GM19328 (cell line): Measurements from ENCODE around the gene THADA.
"Not testable (repeated sequence)": the region's sequence is repeated elsewhere in the genome, so short reads cannot be mapped to it uniquely, and the experiment has no call there.

Experiments
- ATAC-seq: cut with Tn5 transposase; IDR thresholded peaks from one replicate; pipeline ENCODE4 v1.9.1; 2021; ENCODE audit warnings: mild to moderate bottlenecking, moderate library complexity; ENCODE audit not compliant: unreplicated experiment

THADA gene

GRCh38 chr2:43417300-43417699 lies 178.5 kb downstream of the THADA start:
- ATAC-seq = no peak

- no peak for ATAC-seq
Observed at GRCh38 chr2:43415592-43415991, 180.2 kb downstream of the THADA start.

GRCh38 chr2:43414586-43415135 lies 181.2 kb downstream of the THADA start:
- ATAC-seq = no peak

- no peak for ATAC-seq
Observed at GRCh38 chr2:43414033-43414432, 181.8 kb downstream of the THADA start.

GRCh38 chr2:43412114-43412753 lies 183.6 kb downstream of the THADA start:
- no peak for ATAC-seq

- ATAC-seq = no peak
Observed at GRCh38 chr2:43410055-43410604, 185.7 kb downstream of the THADA start.

- ATAC-seq = peak; percentile 57
Observed at GRCh38 chr2:43408407-43409160, 187.3 kb downstream of the THADA start.

GRCh38 chr2:43407935-43408334 lies 187.9 kb downstream of the THADA start:
- ATAC-seq = peak; percentile 38

GRCh38 chr2:43406651-43407279 lies 189.1 kb downstream of the THADA start:
- no peak for ATAC-seq

GRCh38 chr2:43405829-43406228 lies 190.0 kb downstream of the THADA start:
- ATAC-seq = no peak

- peak; percentile 65 for ATAC-seq
Observed at GRCh38 chr2:43402452-43402937, 193.3 kb downstream of the THADA start.

GRCh38 chr2:43402002-43402401 lies 193.8 kb downstream of the THADA start:
- ATAC-seq = peak; percentile 73

GRCh38 chr2:43400508-43400907 lies 195.3 kb downstream of the THADA start:
- no peak for ATAC-seq

GRCh38 chr2:43399515-43400264 lies 196.1 kb downstream of the THADA start:
- no peak for ATAC-seq

GRCh38 chr2:43399098-43399497 lies 196.7 kb downstream of the THADA start:
- ATAC-seq = no peak

- ATAC-seq = no peak
Observed at GRCh38 chr2:43397821-43398220, 198.0 kb downstream of the THADA start.

- ATAC-seq = no peak
Observed at GRCh38 chr2:43397411-43397810, 198.4 kb downstream of the THADA start.

- ATAC-seq = not testable (repeated sequence)
Observed at GRCh38 chr2:43396344-43396743, 199.5 kb downstream of the THADA start.

- no peak for ATAC-seq
Observed at GRCh38 chr2:43393918-43394317, 201.9 kb downstream of the THADA start.

GRCh38 chr2:43391878-43392215 lies 204.0 kb downstream of the THADA start:
- ATAC-seq = no peak
